T-helper 17 cell (primary cell): ENCODE results near the gene CHST1. TPM values are rescaled to one million over a fixed set of nuclear protein-coding genes. Genes with fewer than 3 reads are reported as not detected.

Source experiments
- ATAC-seq: fragments of 150-1000 bp; cut with Tn5 transposase; 2 replicates; pipeline ENCODE4 v1.10.0; 2021; ENCODE audit warnings: mild to moderate bottlenecking, moderate library complexity
- DNase-seq, 3 donors: peaks; one replicate each; pipeline versions ENCODE4 v3.0.0 to v3.0.0-alpha.2; 2020 to 2021
- H3K9me3 ChIP-seq: one replicate; pipeline ENCODE4 v1.7.0; 2013; ENCODE audit warnings: low read length, mild to moderate bottlenecking; ENCODE audit not compliant: control insufficient read depth, poor library complexity, severe bottlenecking
- H3K27ac Mint-ChIP-seq: one replicate; pipeline ENCODE4 v1.8.0; 2022; ENCODE audit warnings: mild to moderate bottlenecking, moderate library complexity, mixed read lengths
- H3K27me3 Mint-ChIP-seq: one replicate; pipeline ENCODE4 v1.8.0; 2022; ENCODE audit warnings: mixed read lengths
- H3K36me3 Mint-ChIP-seq: one replicate; pipeline ENCODE4 v1.8.0; 2022; ENCODE audit warnings: low read depth, mixed read lengths
- H3K4me1 Mint-ChIP-seq: one replicate; pipeline ENCODE4 v1.8.0; 2022; ENCODE audit warnings: mild to moderate bottlenecking, mixed read lengths
- H3K4me3 Mint-ChIP-seq: one replicate; pipeline ENCODE4 v1.8.0; 2022; ENCODE audit warnings: mild to moderate bottlenecking, moderate library complexity, mixed read lengths
- total RNA-seq, 4 donors: library from RNA in 2 of 4; stranded (reverse) in 2 of 4; gene quantifications; one replicate each; pipeline ENCODE4 v1.2.3 and lab custom pipeline; 2022 to 2026

The CHST1 gene, protein sequence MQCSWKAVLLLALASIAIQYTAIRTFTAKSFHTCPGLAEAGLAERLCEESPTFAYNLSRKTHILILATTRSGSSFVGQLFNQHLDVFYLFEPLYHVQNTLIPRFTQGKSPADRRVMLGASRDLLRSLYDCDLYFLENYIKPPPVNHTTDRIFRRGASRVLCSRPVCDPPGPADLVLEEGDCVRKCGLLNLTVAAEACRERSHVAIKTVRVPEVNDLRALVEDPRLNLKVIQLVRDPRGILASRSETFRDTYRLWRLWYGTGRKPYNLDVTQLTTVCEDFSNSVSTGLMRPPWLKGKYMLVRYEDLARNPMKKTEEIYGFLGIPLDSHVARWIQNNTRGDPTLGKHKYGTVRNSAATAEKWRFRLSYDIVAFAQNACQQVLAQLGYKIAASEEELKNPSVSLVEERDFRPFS
- total RNA-seq, result not detected
- 0 reads per million in 2 donors for total RNA-seq (lab: John Stamatoyannopoulos, UW)

DNA sequence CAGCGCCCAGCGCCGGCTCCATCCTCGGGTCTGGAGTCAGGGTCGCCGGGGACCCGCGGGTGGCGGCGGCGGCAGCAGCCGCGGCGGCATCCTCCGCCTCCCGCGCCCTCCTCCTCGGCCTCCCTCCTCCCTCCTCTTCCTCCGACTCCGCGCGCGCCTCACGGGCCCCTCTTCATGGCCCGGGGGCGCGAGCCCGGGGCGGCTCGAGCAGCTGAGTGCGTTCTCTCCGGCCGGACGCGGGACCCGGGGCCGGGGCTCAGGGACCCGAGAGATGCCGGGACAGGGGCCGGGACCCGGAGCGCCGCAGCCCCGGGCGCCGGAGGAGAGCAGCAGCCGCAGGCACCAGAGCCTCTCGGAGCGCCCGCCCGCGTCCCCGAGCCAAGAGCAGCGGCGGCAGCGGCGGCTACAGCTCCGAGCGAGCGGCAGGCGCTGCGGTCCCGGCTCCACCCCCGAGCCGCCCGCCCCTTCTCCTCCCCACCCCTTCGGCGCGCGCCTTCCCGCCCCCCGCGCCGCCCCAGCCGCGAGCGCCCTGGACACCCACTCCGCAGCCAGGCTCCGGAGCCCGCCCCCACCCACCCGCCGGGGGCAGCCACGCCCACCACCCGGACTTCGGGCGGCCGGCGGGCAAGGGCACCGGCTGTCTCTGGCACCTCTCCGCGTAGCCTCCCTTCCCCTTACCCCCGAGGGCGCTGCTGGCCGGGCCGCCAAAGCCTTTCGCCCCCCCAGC is at the start of gene CHST1:
CHST1 (minus strand) TSS at position 417 of the 727 bp plus-strand sequence. CDS start 14,699 bp downstream, outside the sequence.
- no peak within 1 kb of the TSS for H3K27ac Mint-ChIP-seq
- peaks cover 2% of the 10 kb centered on the region for H3K4me1 Mint-ChIP-seq
- DNase-seq (no peak), ATAC-seq (peak; percentile 61)
- peaks cover 67% of the 10 kb centered on the region for H3K27me3 Mint-ChIP-seq
- H3K4me3 Mint-ChIP-seq, result peak within 1 kb of the TSS; percentile 89
- no peaks in the 10 kb centered on the region for H3K9me3 ChIP-seq
- peaks cover 2% of the 10 kb centered on the region for H3K36me3 Mint-ChIP-seq

DNA sequence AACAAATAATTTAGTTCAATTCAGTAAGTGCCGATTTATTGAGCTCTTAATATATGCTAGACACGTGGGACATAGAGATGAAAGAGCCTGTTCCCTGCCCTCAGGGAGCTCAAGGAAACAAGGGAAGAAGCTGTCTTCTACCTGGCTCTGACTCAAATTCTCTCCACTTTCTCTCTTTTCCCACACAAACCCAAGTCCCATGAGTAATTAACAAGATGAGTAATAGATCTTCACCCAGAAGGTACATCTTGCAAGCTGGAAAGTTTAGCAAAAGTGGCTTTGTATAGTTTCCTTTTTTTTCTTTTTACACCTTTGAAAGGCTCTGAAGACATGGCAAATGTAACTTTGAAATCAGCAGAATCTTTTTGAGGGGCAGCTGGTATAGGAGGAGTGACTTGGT is 48.2 kb upstream of the CHST1 start:
- H3K9me3 ChIP-seq, result no peaks in the 10 kb centered on the region
- Mint-ChIP-seq H3K4me3 (no peak overlapping the region), H3K4me1 (no peaks in the 10 kb centered on the region), H3K27me3 (peaks cover 82% of the 10 kb centered on the region), H3K36me3 (peaks cover 3% of the 10 kb centered on the region), H3K27ac (no peak overlapping the region)
- ATAC-seq, result no peak
- DNase-seq, result no peak

DNA sequence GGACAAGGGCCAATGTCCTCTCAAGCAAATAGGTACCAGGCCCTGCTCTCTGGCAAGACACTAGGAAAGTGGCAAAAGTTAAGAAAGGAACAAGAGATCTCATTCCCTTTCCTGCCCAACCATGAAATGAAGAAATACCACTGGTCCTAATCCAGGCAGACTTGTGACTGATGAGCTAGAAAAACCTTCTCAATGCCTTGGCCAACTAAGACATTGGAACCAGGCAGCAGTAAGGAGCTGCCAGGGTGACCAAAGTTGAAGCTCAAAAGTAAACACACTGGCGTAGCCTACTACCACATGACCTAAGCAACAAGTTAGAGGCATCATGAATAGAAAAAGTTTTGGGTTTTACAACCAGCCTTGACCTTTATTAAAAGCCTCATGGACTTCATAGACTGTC is 45.1 kb upstream of the CHST1 start:
- H3K4me1 Mint-ChIP-seq, result no peaks in the 10 kb centered on the region
- no peak overlapping the region for H3K4me3 Mint-ChIP-seq
- peaks cover 6% of the 10 kb centered on the region for H3K36me3 Mint-ChIP-seq
- ATAC-seq (no peak), DNase-seq (no peak)
- no peaks in the 10 kb centered on the region for H3K9me3 ChIP-seq
- no peak overlapping the region for H3K27ac Mint-ChIP-seq
- peaks cover 91% of the 10 kb centered on the region for H3K27me3 Mint-ChIP-seq

DNA sequence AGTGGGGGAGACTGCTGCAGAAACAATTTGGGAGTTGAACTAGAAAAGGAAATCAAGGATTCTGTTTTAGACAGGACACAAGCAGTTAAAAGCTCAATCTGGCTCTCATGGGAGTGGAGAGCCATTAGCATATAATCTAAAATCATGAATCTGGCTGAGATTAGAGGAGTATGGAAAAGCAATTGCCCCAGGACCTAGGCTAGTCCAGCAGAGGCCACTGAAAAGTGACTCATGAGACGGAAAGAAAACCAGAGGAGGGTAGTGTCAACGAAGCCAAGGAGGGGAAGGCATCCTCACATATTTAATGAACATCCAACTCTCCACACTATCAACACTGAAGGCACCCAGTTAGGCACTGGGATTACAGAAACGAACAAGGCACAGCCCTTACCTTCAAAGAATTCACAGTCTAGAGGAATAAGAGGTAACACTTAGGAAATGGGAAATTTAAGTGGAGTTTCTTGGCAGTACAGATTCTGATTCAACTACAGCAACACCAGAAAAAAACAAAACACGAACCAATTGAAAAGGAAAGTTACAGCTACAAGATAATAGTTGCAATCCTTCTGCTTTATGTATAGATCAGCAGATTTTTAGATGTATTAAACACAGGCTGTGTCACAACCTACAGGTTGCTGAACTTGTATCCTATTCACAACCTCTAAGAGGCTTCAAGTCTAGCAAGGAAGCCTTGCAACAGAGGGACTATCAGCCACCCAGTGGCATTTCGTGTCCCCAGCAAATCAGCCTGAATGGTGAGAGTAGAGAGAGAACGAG is 43.7 kb upstream of the CHST1 start:
- Mint-ChIP-seq H3K27ac (no peak overlapping the region), H3K4me3 (no peak overlapping the region), H3K27me3 (peaks cover 92% of the 10 kb centered on the region), H3K4me1 (no peaks in the 10 kb centered on the region), H3K36me3 (peaks cover 9% of the 10 kb centered on the region)
- DNase-seq (no peak), ATAC-seq (no peak)
- H3K9me3 ChIP-seq, result no peaks in the 10 kb centered on the region

DNA sequence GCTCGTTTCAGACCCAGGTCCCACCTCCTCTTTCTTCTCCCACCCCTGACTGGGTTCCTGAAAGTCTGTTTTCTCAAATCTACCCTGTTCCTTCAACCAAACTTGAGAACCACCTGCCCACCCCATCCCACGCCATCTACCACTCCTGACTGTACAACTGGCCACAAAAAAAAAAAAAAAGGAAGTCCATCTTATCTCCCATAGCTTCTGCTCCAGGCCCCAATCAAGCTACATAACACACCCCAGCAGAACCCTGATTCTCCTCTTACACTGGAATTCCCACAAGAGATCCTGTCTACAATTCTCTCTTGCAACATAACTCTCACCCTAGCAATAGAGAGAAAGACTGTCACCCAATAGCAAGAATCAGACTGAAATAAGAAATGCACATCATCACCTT is 39.2 kb upstream of the CHST1 start:
- Mint-ChIP-seq H3K4me1 (peaks cover 2% of the 10 kb centered on the region), H3K36me3 (peaks cover 10% of the 10 kb centered on the region), H3K27me3 (peaks cover 88% of the 10 kb centered on the region), H3K4me3 (no peak overlapping the region), H3K27ac (no peak overlapping the region)
- no peaks in the 10 kb centered on the region for H3K9me3 ChIP-seq
- DNase-seq (no peak), ATAC-seq (no peak)

DNA sequence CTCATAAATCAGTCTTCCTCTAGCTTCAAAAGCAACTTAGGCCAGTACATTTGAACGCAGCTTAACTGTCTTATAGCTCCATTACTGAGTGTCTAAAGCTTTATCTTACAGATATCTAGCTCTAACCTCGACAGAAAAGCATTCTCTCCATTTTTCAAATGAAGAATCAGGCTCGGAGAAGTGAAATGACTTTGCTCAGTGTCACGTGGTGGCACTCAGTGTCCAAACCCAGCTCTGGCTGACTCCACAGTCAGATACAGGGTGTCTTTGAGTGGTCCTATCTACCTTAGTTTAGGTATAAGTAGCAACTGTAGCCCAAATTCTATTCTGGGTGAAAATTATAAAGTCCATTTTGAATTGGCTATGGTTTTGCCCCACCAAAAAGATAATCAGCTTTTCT is 38.7 kb upstream of the CHST1 start:
- Mint-ChIP-seq H3K36me3 (peaks cover 10% of the 10 kb centered on the region), H3K27me3 (peaks cover 88% of the 10 kb centered on the region), H3K4me1 (peaks cover 4% of the 10 kb centered on the region), H3K27ac (no peak overlapping the region), H3K4me3 (no peak overlapping the region)
- H3K9me3 ChIP-seq, result no peaks in the 10 kb centered on the region
- DNase-seq (no peak), ATAC-seq (no peak)

DNA sequence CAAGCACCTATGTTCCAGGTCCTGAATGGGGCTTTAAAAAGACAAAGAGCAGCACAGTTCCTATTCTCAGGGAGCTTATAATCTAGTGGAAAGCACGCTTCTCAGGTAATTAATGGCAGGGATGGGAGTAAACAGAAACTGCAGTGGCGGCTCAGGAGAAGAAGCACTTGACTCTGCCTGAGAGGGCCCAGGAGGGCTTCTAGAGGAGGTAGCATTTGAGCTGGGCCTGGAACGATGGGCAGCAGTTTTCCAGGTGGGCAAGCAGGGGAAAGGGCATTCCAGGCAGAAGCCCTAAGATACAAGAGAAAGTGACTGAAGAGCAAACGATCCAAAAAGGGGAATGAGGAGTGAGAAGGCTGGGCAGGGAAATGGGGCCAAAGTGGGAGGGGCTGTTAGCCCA is 37.1 kb upstream of the CHST1 start:
- H3K27me3 Mint-ChIP-seq, result peaks cover 81% of the 10 kb centered on the region
- no peaks in the 10 kb centered on the region for H3K9me3 ChIP-seq
- DNase-seq, result no peak
- ATAC-seq, result no peak
- peaks cover 6% of the 10 kb centered on the region for H3K36me3 Mint-ChIP-seq
- no peak overlapping the region for H3K27ac Mint-ChIP-seq
- no peak overlapping the region for H3K4me3 Mint-ChIP-seq
- H3K4me1 Mint-ChIP-seq, result peaks cover 4% of the 10 kb centered on the region

DNA sequence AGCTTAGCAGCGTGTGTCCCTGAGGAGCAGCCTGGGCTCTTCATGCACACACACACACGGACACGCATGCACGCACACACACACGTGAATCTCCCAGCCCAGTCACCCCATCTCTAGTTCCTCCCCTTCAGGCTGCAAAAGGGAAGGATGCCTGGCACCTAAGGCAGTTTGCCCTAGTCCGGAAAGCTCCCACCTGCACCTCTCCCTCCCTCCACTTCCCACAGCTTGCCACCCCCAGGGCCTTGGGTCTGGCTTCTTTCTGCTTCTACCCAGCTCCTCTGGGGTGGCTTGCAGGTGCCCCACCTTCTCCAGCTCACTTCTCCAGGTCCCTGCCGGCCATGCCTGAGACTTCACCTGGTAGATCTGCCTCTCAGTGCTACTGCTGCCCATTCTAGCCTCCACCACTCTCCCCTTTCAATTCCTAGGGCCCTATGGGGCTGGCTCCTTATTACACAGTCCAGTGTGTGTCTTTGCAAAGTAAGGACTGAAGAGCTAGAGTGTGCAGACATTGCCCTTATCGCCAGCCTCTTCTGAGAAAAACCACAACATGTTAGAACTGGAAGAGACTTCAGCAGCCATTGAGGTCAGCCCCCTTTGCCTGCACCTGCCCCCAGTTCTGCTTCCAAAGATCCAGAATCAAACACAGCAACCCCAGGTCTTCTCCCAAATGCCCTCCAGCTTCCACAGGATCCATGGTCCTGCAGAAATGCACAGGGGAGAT is 33.5 kb upstream of the CHST1 start:
- ATAC-seq, result no peak
- Mint-ChIP-seq H3K36me3 (peaks cover 7% of the 10 kb centered on the region), H3K27ac (no peak overlapping the region), H3K4me1 (peaks cover 7% of the 10 kb centered on the region), H3K27me3 (peaks cover 77% of the 10 kb centered on the region), H3K4me3 (peak overlapping the region; percentile 28)
- no peak for DNase-seq
- no peaks in the 10 kb centered on the region for H3K9me3 ChIP-seq

DNA sequence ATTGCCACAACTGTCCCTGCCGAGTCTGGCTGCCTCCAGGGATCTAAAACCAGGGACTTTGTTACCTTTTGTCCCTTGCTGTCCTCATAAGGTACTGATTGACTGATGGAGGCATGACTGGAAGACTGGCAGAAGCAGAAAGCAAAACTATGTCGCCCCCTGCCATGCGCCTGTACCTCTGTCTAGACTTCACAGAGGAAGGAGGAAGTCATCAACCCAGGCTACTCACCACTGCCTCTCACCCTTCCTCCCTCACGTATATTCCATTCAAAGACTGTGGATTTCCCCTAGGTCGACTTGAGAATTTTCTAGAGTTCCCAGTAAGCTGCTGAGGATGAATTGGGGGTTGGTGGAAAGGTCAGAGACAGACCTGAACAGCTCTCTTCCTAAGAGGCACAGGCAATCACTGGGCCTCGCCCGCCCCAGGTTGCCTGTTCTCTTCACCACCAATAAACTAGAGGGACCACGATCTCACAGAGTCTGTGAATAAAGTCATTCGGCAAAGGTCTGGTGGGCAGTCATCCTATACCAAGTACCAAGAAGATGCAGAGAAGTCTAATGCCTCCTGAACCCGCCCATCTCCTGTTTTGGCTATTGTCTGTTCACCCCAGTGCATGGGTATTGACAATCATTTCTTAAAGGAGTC is 27.5 kb upstream of the CHST1 start:
- Mint-ChIP-seq H3K36me3 (peaks cover 6% of the 10 kb centered on the region), H3K27ac (no peak overlapping the region), H3K4me3 (no peak overlapping the region), H3K27me3 (peaks cover 65% of the 10 kb centered on the region), H3K4me1 (peaks cover 6% of the 10 kb centered on the region)
- no peak for ATAC-seq
- DNase-seq, result no peak
- H3K9me3 ChIP-seq, result no peaks in the 10 kb centered on the region

DNA sequence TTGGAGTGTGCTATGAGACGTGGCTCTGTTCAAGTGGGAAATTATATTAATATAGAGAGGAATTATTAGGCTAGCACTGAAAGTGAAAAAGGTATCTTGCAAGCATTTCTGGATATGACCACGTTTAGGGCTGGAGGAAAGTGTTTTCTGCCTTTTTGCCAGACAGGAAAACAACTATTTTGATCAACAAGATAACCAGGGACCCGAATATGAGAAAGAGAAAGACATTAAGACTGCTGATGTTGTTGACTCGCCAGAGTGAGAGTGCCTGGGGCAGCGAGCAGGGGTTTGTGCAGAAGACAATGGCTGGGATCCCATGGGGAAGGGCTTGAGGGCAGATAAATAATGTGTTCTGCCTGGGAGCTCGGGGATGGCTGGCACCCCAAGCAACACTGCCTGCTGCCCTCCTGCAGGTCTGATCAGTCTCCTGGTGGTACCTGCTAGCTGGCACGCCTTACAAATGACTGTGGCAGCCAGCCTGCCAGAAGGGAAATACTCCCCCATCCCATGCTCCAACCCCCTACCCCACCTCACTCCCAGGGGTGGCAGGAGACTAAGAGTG is 23.1 kb upstream of the CHST1 start:
- no peak for ATAC-seq
- no peaks in the 10 kb centered on the region for H3K9me3 ChIP-seq
- DNase-seq, result no peak
- H3K27me3 Mint-ChIP-seq, result peaks cover 62% of the 10 kb centered on the region
- peaks cover 3% of the 10 kb centered on the region for H3K4me1 Mint-ChIP-seq
- no peak overlapping the region for H3K4me3 Mint-ChIP-seq
- peaks cover 3% of the 10 kb centered on the region for H3K36me3 Mint-ChIP-seq
- no peak overlapping the region for H3K27ac Mint-ChIP-seq

DNA sequence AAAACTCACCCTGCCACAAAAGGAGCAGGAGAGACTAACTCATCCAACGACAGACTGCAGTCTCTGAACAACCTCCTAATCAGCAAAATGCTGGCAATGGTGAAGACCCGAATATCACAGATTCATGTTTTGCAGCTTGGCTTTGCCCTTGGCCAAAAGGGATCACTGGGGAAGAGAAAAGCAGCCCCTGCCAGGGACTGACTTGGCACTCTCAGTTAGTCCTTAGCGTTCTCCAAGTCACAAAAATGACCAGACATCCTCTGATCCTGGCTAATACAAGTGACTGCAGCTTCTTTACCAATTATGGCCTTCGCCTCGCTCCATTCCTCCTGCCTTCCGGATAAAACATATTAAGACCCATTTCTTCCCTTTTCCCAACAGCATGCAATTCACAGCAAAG is 22.4 kb upstream of the CHST1 start:
- no peak for ATAC-seq
- peaks cover 55% of the 10 kb centered on the region for H3K27me3 Mint-ChIP-seq

DNA sequence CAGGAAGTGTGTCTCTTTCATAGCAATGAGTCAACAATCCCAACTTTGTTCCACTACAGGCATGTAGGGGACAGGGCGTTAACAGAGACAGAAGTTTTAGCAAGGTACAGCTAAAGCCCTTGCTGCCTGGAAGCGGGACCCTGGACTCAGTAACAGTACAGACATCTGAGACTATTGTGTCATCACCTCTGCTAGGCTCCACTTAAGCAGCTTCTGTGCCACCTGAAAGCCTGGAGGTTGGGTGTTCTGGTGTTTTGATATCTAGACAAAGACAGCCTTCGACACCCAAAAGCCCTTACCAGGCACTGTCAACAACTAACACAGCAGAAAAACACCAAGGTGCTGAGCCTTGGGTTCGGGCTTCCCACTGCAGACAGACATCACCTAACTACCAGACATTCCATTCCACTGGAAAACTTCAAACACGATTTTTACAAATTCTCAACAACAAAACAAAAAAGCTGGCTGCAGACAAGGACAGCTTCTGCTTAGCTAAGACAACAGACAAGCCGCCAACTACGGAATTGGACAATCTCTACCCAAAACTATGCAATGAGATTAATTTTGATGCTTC is 20.6 kb upstream of the CHST1 start:
- Mint-ChIP-seq H3K4me3 (no peak overlapping the region), H3K4me1 (peaks cover 3% of the 10 kb centered on the region), H3K36me3 (peaks cover 3% of the 10 kb centered on the region), H3K27me3 (peaks cover 49% of the 10 kb centered on the region), H3K27ac (no peak overlapping the region)
- DNase-seq (no peak), ATAC-seq (no peak)
- H3K9me3 ChIP-seq, result no peaks in the 10 kb centered on the region

More for the DNA sequence above, 22.4 kb upstream of the CHST1 start:
- DNase-seq, result no peak
- H3K9me3 ChIP-seq, result no peaks in the 10 kb centered on the region
- Mint-ChIP-seq H3K36me3 (peaks cover 3% of the 10 kb centered on the region), H3K27ac (no peak overlapping the region), H3K4me3 (no peak overlapping the region), H3K4me1 (peaks cover 3% of the 10 kb centered on the region)
